Muscle of leg (tissue), 11 donors: ENCODE measurements around the gene PCDHA1. TPM values are rescaled to one million over a fixed set of nuclear protein-coding genes. Genes with fewer than 3 reads are reported as not detected.
A peak's percentile ranks its signal among the peaks of the same experiment; 100 is the strongest.
"Not testable (repeated sequence)": the region's sequence is repeated elsewhere in the genome, so short reads cannot be mapped to it uniquely, and the experiment has no call there.

Source experiments
- DNase-seq: peaks from one replicate; pipeline ENCODE4 v3.0.0; 2013
- H3K27ac ChIP-seq: one replicate; pipeline ENCODE4 v1.5.1; 2013; ENCODE audit warnings: mild to moderate bottlenecking, low read length, control low read depth
- H3K27me3 ChIP-seq: one replicate; pipeline ENCODE4 v1.6.1; 2013; ENCODE audit warnings: low read length; ENCODE audit not compliant: control insufficient read depth, insufficient read depth
- H3K36me3 ChIP-seq: one replicate; pipeline ENCODE4 v1.6.1; 2013; ENCODE audit warnings: low read length; ENCODE audit not compliant: control insufficient read depth, insufficient read depth
- H3K4me1 ChIP-seq: one replicate; pipeline ENCODE4 v1.6.1; 2013; ENCODE audit warnings: low read length; ENCODE audit not compliant: control insufficient read depth, insufficient read depth
- H3K4me3 ChIP-seq: one replicate; pipeline ENCODE4 v1.5.1; 2013; ENCODE audit warnings: low read length, control low read depth
- H3K9me3 ChIP-seq: replicated peaks from 2 replicates; pipeline ENCODE4 v1.6.1; 2013; ENCODE audit warnings: low read depth, low read length; ENCODE audit not compliant: control insufficient read depth
- WGBS: methylation state at CpG from one replicate; pipeline ENCODE4 v1.1.5; 2013; ENCODE audit warnings: missing lambda C conversion rate; ENCODE audit not compliant: insufficient coverage; 5-methylcytosine and 5-hydroxymethylcytosine counted together
- polyA plus RNA-seq, 8 donors: library from polyadenylated mRNA; unstranded; fragments of 120-200 nt; gene quantifications; one replicate each; pipeline versions ENCODE4 v1.2.1 to v1.2.3, GENCODE V29; 2013; ENCODE audit warnings: inconsistent platforms in 1 of 8, low replicate concordance in 1 of 8; ENCODE audit not compliant: insufficient read length in 8 of 8, insufficient read depth in 1 of 8
- total RNA-seq: library from RNA; stranded (reverse); fragments of 120-200 nt; gene quantifications from one replicate; pipeline ENCODE4 v1.2.4, GENCODE V29; 2013

Gene PCDHA1
- total and polyA plus RNA-seq, 9 donors = 0.04 to 0.09 (median 0.05) TPM; not detected in 4

- H3K27ac ChIP-seq, H3K36me3 ChIP-seq, H3K4me3 ChIP-seq, DNase-seq, H3K9me3 ChIP-seq, H3K27me3 ChIP-seq, H3K4me1 ChIP-seq: not testable (repeated sequence)
- WGBS = 37% methylated on average over 84 of the region's 101 CpGs
Measured at GRCh38 chr5:140849831-140850634, 64.1 kb downstream of the PCDHA1 start.

- H3K4me3 ChIP-seq = no peak within 1 kb of the TSS
Measured at GRCh38 chr5:140855772-140856674, 70.1 kb downstream of the PCDHA1 start, which contains the start of gene PCDHA10. Gene PCDHA10, plus strand, starts transcription at chr5:140855897. Its CDS starts 152 bp downstream, at chr5:140856049.

GRCh38 chr5:140857177-140857986 is 71.4 kb downstream of the PCDHA1 start:
- Histone ChIP-seq H3K9me3 (peaks cover 21% of the 10 kb centered on the region), H3K27me3 (peaks cover 2% of the 10 kb centered on the region)

More at GRCh38 chr5:140855772-140856674, 70.1 kb downstream of the PCDHA1 start, which contains the start of gene PCDHA10:
- Histone ChIP-seq H3K27me3 (no peaks in the 10 kb centered on the region), H3K36me3 (no peaks in the 10 kb centered on the region), H3K4me1 (no peaks in the 10 kb centered on the region), H3K9me3 (peaks cover 11% of the 10 kb centered on the region), H3K27ac (no peak within 1 kb of the TSS)
- no peak for DNase-seq
- 20% methylated on average over 1 of the region's 44 CpGs for WGBS

DNA sequence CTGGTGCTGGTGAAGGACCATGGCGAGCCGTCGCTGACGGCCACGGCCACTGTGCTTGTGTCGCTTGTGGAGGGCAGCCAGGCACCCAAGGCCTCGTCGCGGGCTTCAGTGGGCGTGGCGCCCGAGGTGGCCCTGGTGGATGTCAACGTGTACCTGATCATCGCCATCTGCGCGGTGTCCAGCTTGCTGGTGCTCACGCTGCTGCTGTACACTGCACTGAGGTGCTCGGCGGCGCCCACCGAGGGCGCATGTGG is 72.0 kb downstream of the PCDHA1 start:
- Histone ChIP-seq H3K36me3 (no peaks in the 10 kb centered on the region), H3K4me3 (no peak overlapping the region), H3K27me3 (peaks cover 2% of the 10 kb centered on the region), H3K27ac (no peak overlapping the region), H3K4me1 (no peaks in the 10 kb centered on the region), H3K9me3 (peaks cover 25% of the 10 kb centered on the region)
- DNase-seq = no peak
- WGBS = 64% methylated on average over 22 of the region's 22 CpGs

More at GRCh38 chr5:140857177-140857986, 71.4 kb downstream of the PCDHA1 start:
- Histone ChIP-seq H3K36me3 (no peaks in the 10 kb centered on the region), H3K4me1 (no peaks in the 10 kb centered on the region), H3K4me3 (no peak overlapping the region), H3K27ac (no peak overlapping the region)
- no peak for DNase-seq
- WGBS = 56% methylated on average over 73 of the region's 94 CpGs

- H3K36me3 ChIP-seq = no peaks in the 10 kb centered on the region
- H3K27ac ChIP-seq = no peak overlapping the region
- DNase-seq = no peak
- no peaks in the 10 kb centered on the region for H3K4me1 ChIP-seq
- peaks cover 22% of the 10 kb centered on the region for H3K9me3 ChIP-seq
- 43% methylated on average over 76 of the region's 76 CpGs for WGBS
- no peak overlapping the region for H3K4me3 ChIP-seq
- peaks cover 2% of the 10 kb centered on the region for H3K27me3 ChIP-seq
Measured at GRCh38 chr5:140862441-140863295, 76.7 kb downstream of the PCDHA1 start.

- H3K27ac ChIP-seq = no peak within 1 kb of the TSS
- no peak within 1 kb of the TSS for H3K4me3 ChIP-seq
- H3K9me3 ChIP-seq = peaks cover 23% of the 10 kb centered on the region
- H3K4me1 ChIP-seq = no peaks in the 10 kb centered on the region
- WGBS = 16% methylated on average over 32 of the region's 41 CpGs
- no peaks in the 10 kb centered on the region for H3K36me3 ChIP-seq
- H3K27me3 ChIP-seq = peaks cover 2% of the 10 kb centered on the region
- peak; percentile 2 for DNase-seq
Measured at GRCh38 chr5:140868721-140869554, 83.0 kb downstream of the PCDHA1 start, which contains the start of gene PCDHA11. Gene PCDHA11, plus strand, starts transcription at chr5:140868957. Its CDS starts 147 bp downstream, at chr5:140869104.

DNA sequence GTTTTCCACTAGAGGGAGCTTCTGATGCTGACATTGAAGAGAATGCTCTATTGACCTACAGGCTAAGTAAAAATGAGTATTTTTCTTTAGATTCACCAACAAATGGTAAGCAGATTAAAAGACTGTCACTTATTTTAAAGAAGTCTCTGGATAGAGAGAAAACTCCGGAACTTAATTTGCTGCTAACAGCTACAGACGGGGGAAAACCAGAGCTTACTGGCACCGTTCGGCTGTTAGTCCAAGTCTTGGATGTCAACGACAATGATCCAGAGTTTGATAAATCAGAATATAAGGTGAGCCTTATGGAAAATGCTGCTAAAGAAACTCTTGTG is 83.6 kb downstream of the PCDHA1 start:
- H3K27me3 ChIP-seq = peaks cover 2% of the 10 kb centered on the region
- no peak overlapping the region for H3K27ac ChIP-seq
- no peak for DNase-seq

DNA sequence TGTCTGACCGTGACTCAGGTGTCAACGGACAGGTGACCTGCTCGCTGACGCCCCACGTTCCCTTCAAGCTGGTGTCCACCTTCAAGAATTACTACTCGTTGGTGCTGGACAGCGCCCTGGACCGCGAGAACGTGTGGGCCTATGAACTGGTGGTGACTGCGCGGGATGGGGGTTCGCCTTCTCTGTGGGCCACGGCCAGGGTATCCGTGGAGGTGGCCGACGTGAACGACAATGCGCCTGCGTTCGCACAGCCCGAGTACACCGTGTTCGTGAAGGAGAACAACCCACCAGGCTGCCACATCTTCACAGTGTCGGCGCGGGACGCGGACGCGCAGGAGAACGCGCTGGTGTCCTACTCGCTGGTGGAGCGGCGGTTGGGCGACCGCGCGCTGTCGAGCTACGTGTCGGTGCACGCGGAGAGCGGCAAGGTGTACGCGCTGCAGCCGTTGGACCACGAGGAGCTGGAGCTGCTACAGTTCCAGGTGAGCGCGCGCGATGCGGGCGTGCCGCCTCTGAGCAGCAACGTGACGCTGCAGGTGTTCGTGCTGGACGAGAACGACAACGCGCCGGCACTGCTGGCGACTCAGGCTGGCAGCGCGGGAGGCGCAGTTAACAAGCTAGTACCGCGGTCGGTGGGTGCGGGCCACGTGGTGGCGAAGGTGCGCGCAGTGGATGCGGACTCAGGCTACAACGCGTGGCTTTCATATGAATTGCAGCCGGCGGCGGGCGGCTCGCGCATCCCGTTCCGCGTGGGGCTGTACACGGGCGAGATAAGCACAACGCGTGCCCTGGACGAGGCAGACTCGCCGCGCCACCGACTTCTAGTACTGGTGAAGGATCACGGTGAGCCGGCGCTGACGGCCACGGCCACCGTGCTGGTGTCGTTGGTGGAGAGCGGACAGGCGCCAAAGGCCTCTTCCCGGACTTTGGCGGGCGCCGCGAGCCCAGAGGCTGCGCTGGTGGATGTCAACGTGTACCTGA is 84.6 kb downstream of the PCDHA1 start:
- Histone ChIP-seq H3K27me3 (peaks cover 2% of the 10 kb centered on the region), H3K4me3 (no peak overlapping the region), H3K27ac (no peak overlapping the region), H3K36me3 (no peaks in the 10 kb centered on the region), H3K4me1 (no peaks in the 10 kb centered on the region), H3K9me3 (peaks cover 27% of the 10 kb centered on the region)
- 43% methylated on average over 114 of the region's 114 CpGs for WGBS
- no peak for DNase-seq

More for the DNA sequence above, 83.6 kb downstream of the PCDHA1 start:
- H3K36me3 ChIP-seq = no peaks in the 10 kb centered on the region
- peaks cover 23% of the 10 kb centered on the region for H3K9me3 ChIP-seq
- H3K4me3 ChIP-seq = no peak overlapping the region
- 40% methylated on average over 3 of the region's 5 CpGs for WGBS
- H3K4me1 ChIP-seq = no peaks in the 10 kb centered on the region
